ENCODE measurements around the gene CD2. TPM values are rescaled to one million over a fixed set of nuclear protein-coding genes. Genes with fewer than 3 reads are reported as not detected.
"Not testable (repeated sequence)": the region's sequence is repeated elsewhere in the genome, so short reads cannot be mapped to it uniquely, and the experiment has no call there.

Gene CD2
- total and polyA plus RNA-seq, 8 donors = 0.20 to 12.4 (median 0.60) TPM

GRCh38 chr1:116753312-116753711, 918 bp upstream of the CD2 start:
- no peak overlapping the region for H3K27ac ChIP-seq
- no peak for TF ChIP-seq CTCF (IDR thresholded peaks at IDR 0.05)

DNA sequence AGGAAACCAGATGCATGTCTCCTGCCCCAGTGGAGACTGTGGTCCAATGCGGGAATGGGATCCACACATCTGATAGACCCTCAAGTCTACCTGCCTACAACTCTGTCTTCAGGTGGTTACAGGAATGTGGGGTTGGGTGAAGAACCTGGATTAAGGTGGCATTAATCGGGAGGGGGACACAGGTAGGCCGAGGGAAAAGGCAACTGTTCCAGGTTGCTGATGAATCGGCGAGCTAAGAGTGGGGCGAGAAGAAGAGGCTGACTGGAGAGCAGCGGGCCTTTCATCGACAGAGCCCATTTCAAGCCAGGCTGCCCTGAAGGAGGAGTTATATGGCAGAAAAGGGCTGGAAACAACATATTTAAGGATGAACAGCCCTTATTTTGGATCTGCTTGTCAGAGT, 836 bp downstream of the CD2 start:
- no peaks in the 10 kb centered on the region for H3K9me3 ChIP-seq
- no peaks in the 10 kb centered on the region for H3K36me3 ChIP-seq
- H3K27ac ChIP-seq = peak overlapping the region in 1 of 2 donors; percentile 7
- no peak for TF ChIP-seq CTCF (IDR thresholded peaks at IDR 0.05)
- ATAC-seq = no peak
- intact Hi-C loops (cut with DNase I) = no loop called here
- peaks cover 0 to 24% of the 10 kb centered on the region in 2 donors for H3K4me1 ChIP-seq
- DNase-seq = no peak
- H3K27me3 ChIP-seq = no peaks in the 10 kb centered on the region
- peak overlapping the region in 1 of 2 donors; percentile 27 for H3K4me3 ChIP-seq

More at GRCh38 chr1:116753312-116753711, 918 bp upstream of the CD2 start:
- intact Hi-C loops (cut with DNase I) = no loop called here
- Histone ChIP-seq H3K27me3 (no peaks in the 10 kb centered on the region), H3K4me1 (peaks cover 0 to 24% of the 10 kb centered on the region in 2 donors), H3K4me3 (no peak overlapping the region), H3K9me3 (peaks cover 0 to 13% of the 10 kb centered on the region in 2 donors), H3K36me3 (no peaks in the 10 kb centered on the region)
- ATAC-seq (no peak), DNase-seq (no peak)

DNA sequence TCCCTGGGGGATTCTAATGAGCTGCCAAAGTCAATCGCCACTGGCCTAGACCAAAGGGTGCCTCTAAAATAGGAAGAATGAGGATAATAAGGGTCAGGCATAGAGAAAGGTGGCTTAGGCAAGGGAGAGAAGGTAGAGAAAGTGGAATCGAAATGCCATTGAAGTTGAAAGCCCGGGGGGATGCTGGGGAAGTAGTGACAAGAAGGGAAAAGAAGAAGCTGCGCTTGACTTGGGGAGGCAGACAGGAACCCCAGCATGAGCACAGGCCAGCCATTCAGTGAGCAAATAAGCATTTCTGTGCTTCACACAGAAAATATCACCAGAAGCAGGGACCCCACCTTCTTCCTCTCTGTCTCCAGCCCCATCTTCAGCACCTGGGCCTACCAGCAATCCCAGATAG, 1.5 kb downstream of the CD2 start:
- H3K9me3 ChIP-seq = no peaks in the 10 kb centered on the region
- no peaks in the 10 kb centered on the region for H3K27me3 ChIP-seq
- H3K4me3 ChIP-seq = peak overlapping the region in 1 of 2 donors; percentile 27
- intact Hi-C loops (cut with DNase I) = no loop called here
- no peak for TF ChIP-seq CTCF (IDR thresholded peaks at IDR 0.05)
- H3K4me1 ChIP-seq = peaks cover 0 to 24% of the 10 kb centered on the region in 2 donors
- H3K36me3 ChIP-seq = no peaks in the 10 kb centered on the region
- H3K27ac ChIP-seq = no peak overlapping the region
- DNase-seq = no peak
- ATAC-seq = no peak

GRCh38 chr1:116756092-116756491, 1.9 kb downstream of the CD2 start:
- H3K36me3 ChIP-seq; H3K27me3 ChIP-seq; H3K27ac ChIP-seq; DNase-seq; ATAC-seq; intact Hi-C loops (cut with DNase I); H3K9me3 ChIP-seq: not testable (repeated sequence)
- peaks cover 0 to 22% of the 10 kb centered on the region in 2 donors for H3K4me1 ChIP-seq
- H3K4me3 ChIP-seq = peak overlapping the region in 1 of 2 donors; percentile 27

- peak overlapping the region in 1 of 2 donors; percentile 27 for H3K4me3 ChIP-seq
- H3K4me1 ChIP-seq; H3K27ac ChIP-seq; DNase-seq; H3K36me3 ChIP-seq; H3K27me3 ChIP-seq; ATAC-seq; H3K9me3 ChIP-seq; intact Hi-C loops (cut with DNase I): not testable (repeated sequence)
These were observed 4.2 kb downstream of the CD2 start for GRCh38 chr1:116758456-116758815.

DNA sequence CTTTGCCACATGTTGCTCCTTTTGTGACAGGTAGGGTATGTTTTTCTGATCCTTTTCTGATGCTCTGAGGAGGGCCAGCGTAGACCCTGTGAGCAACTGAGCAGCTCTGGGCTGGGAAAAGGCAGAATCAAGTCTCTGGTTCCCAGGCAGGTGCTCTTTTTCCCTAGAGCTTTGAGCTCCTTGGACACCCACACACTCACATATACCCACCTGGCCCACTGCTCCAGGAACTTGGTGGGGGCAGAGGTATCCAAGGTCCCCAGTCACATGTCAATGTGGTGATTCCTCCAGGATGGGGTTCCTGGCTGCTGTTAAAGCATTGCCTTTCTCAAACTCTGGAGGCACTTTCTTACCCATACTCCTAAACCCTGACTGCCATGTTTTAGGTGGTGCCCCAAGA, 5.4 kb downstream of the CD2 start:
- no peak for DNase-seq
- intact Hi-C loops (cut with DNase I) = no loop called here
- H3K9me3 ChIP-seq = no peaks in the 10 kb centered on the region

More for the DNA sequence above, 5.4 kb downstream of the CD2 start:
- no peak for TF ChIP-seq CTCF (IDR thresholded peaks at IDR 0.05)
- Histone ChIP-seq H3K27ac (no peak overlapping the region), H3K36me3 (no peaks in the 10 kb centered on the region), H3K27me3 (no peaks in the 10 kb centered on the region), H3K4me3 (peak overlapping the region in 1 of 2 donors; percentile 5), H3K4me1 (peaks cover 0 to 4% of the 10 kb centered on the region in 2 donors)
- no peak for ATAC-seq

Measured in left lung (tissue), 10 donors.